HG03457 (cell line): ENCODE results near the gene CNTN2.

ENCODE experiments used
- ATAC-seq: cut with Tn5 transposase; IDR thresholded peaks from one replicate; pipeline ENCODE4 v1.9.1; 2021; ENCODE audit warnings: moderate number of reproducible peaks; ENCODE audit not compliant: unreplicated experiment

Gene CNTN2

GRCh38 chr1:205020466-205020865, 22.5 kb upstream of the CNTN2 start:
- no peak for ATAC-seq

GRCh38 chr1:205024679-205025078, 18.3 kb upstream of the CNTN2 start:
- no peak for ATAC-seq

DNA sequence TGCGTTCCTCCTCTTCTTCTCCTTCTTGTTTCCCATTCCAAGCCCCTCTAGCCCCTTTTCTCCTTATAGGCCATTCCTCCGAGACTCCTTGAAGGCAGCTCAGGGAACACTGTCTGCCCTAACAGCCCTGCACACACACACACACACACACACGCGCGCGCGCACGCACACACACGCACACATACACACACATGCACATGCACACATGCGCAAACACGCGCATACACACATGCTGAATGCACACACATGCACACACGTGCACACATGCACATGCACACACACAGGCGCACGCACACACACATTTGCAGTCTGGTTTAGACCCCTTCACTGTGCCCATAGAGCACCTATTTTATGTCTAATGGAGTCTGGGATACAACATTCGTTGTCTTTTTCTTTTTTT, 17.8 kb upstream of the CNTN2 start:
- no peak for ATAC-seq

- no peak for ATAC-seq
Observed at GRCh38 chr1:205026181-205026580, 16.8 kb upstream of the CNTN2 start.

- no peak for ATAC-seq
Observed at GRCh38 chr1:205028390-205028789, 14.6 kb upstream of the CNTN2 start.

DNA sequence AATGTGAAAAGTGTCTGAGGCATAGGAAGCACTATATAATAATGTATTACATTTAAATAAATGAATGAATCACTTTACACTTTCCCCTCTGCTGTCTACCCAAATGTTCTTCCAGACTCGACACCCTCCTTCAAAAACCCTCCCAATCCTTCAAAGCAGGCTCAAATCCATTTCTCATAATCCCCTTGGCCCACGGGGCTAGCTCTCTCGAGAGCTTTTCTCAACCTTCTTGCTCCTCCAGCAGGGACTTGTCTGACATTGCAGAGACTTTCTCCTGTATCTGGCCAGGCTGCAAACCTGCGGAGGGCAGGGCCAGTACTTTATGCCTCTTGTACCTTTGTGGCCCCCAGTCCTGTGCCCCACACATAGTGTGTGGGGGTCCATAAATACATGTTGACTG, 14.1 kb upstream of the CNTN2 start:
- no peak for ATAC-seq

DNA sequence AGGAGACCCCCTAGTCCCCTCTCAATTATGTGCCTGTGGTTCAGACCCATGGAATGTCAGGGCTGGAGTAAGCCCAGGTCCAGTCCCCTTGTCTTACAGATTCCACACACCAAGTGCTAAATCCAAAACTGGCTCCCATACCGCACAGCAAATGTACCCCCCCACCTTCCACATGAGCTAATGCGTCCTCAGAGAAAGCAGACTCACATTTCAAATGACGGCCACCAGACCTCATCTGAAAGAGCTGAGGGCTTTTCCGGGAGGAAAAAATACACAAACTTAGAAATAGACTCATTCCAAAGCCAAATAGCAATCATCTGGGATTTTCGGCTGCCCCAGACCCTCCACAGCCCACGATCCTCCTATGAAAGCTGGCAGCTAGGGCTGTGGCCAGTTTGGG, 12.8 kb upstream of the CNTN2 start:
- no peak for ATAC-seq

GRCh38 chr1:205030896-205031295, 12.1 kb upstream of the CNTN2 start:
- no peak for ATAC-seq

DNA sequence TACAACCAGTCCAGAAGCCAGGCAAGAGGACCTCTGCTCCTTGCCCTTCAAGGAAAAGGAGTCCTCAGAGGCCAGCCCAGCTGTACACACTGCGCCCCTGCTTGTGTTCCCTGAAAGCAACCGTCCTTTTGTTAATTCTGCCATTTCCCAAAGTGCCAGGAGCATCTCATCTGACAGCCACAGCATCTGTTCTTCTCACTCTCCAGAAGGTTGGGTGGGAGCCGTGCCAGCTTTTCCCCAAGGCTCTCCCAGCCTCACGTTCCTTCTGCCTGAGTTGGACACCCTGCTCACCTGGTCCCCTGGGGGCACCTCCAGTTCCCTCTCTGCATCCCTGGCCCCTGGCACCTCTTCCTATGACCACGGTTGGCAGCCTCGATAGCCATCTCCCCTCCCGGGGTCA, 10.5 kb upstream of the CNTN2 start:
- ATAC-seq = no peak

GRCh38 chr1:205037539-205037938, 5.5 kb upstream of the CNTN2 start:
- no peak for ATAC-seq

GRCh38 chr1:205038132-205038786, 4.8 kb upstream of the CNTN2 start:
- ATAC-seq = no peak

DNA sequence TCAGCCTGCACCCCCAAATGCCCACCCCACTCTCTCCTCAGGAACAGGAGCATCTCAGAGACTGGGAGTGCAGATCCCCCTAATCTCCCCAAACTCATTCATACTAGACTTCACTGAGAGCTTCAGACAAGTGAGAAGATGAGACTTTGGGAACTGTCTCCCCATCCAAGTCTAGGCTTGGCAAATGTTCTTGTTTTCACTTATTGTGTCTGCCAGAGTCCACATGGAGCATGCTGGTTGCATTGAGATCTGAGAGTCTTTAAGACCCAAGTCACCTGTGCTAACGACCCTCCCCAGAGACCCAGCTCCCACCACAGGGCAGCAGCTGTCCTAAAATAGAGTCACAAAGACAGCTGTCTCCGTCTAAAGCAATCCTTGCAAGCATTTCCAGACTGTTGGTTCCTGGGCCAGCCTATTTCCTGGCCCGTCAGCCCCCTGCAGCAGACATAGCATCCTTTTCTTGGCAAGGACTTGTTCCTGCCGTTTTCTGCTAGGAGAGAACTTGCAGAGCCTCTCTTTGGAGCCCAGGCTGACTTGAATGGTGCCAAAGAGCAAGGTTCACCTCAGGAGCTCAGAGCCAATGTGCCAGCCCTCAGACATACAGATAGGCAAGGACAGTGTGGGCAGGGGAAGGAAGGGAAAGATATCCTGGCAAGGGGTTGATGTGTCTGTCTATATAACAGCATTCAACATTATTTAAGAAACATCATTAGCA, 1.9 kb upstream of the CNTN2 start:
- no peak for ATAC-seq

DNA sequence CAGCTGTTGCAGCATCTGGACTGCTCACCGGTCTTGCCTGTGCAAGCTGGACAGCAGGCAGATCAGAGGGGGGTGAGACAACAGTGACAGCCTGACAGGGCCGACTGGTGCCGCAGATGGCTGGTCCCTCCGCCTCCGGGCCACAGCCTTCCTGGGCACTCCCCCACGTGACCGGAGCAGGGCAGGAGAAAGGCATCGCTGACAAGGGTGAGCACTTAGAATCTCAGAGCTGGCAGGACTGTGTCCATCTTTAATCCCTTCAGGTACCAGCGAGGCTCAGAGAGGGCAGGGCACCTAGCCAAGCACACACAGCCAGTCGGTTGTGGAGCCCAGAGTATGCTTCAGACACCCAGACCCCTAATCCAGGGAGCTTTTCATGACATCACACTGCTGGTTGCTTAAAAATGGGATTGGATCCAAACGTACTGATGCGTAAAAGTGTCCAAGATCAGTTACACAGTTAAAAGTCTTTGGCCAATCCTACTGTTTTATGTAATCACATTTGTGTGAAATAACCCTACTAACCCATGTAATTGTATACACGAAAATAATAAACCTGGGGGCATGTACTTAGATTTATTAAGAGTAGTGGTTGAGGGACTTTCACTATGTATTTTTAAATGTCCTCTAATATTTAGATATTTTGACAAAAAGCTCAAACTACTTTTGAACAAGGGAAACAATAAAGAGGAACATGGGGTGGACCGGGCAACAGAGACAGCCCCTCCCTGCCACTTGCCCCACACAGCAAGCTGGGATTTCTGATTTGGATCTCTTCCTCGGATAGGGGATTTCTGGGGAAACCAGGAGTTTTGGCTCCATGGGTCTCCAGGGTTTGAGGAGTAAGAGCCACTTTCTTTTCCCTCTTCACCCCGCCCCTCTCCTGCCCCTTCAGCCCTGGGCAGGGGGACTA, 758 bp upstream of the CNTN2 start:
- ATAC-seq = no peak

GRCh38 chr1:205043866-205044265, 854 bp downstream of the CNTN2 start:
- no peak for ATAC-seq

DNA sequence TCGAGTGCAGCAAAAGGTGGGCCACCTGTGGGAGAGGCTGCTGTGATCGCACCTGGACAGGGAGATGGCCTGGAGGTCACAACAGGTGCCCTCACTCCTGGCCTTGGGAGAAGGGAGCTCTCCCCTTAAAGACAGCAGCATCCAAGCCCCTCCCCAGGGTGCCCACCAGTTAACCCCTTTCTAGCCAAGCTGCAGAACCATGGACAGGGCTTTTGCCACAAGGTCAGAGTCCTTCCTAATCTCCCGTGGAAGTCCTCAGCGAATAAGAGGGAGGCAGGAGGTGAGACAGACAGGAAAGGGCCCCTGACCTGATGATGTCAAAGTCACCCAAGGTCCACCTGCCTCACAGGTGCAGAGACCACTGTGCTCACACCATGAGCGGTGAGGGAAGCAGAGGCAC, 1.7 kb downstream of the CNTN2 start:
- ATAC-seq = no peak

- ATAC-seq = no peak
Observed at GRCh38 chr1:205045146-205045545, 2.1 kb downstream of the CNTN2 start.

DNA sequence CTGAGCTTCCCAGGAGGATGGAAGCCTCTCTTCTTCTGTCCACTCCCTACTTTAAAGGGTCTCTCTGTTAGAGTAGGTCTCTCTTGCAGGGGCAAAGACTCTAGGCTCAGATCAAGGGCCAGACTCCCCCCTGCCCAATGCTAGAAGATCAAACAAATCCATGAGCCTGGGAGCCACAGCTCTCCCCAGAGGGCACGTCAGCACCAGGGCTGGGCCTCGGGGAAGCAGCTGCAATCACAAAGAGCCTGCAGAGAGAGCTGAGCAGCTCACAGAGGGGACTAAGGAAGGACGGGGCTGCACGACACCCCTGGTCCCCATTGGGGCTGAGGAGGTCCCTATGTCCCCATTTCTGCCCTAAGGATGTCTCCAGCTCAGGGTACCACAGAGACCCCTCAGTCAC, 3.9 kb downstream of the CNTN2 start:
- ATAC-seq = no peak

- no peak for ATAC-seq
Observed at GRCh38 chr1:205047764-205048231, 4.8 kb downstream of the CNTN2 start.

- no peak for ATAC-seq
Observed at GRCh38 chr1:205048382-205048781, 5.4 kb downstream of the CNTN2 start.

DNA sequence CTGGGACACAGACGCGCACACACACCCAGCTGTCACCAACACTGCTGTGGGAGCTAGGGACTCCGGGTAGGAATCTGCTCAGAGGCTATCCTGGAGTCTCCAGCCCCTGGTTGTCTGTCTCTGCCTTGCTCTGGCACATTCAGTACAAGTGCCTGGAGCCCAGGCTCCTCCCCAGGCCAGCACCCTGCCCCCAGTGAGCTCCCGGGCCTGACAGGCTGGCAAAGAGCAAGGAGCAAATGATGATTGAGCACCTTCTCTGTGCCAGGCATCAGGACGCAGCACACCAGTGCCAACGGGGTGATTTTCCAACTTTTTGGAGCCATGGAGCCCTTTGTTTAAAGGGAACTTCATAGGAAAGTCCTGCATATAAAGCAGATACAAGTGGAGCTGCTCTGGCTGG, 6.5 kb downstream of the CNTN2 start:
- no peak for ATAC-seq

GRCh38 chr1:205052690-205053089, 9.7 kb downstream of the CNTN2 start:
- no peak for ATAC-seq

- no peak for ATAC-seq
Observed at GRCh38 chr1:205053296-205053695, 10.3 kb downstream of the CNTN2 start.
